SK-N-SH treated with all-trans-retinoic acid at 6 μM for 48 hours (cell line): ENCODE results near the gene ARHGAP18.

Experiments used
- ATAC-seq: fragments of 200-7000 bp; cut with Tn5 transposase; 3 replicates; pipeline ENCODE4 v1.9.1; 2020; ENCODE audit warnings: mild to moderate bottlenecking, moderate library complexity
- ARNTL ChIP-seq: fragments of 450-650 bp; formaldehyde crosslinking; IDR thresholded peaks from 2 replicates; pipeline ENCODE4 v1.5.0; 2020; ENCODE audit warnings: low read depth, mild to moderate bottlenecking, moderate library complexity, borderline replicate concordance
- BACH2 ChIP-seq: fragments of 250-450 bp; sonication (Bioruptor Pico); IDR thresholded peaks from 2 replicates; pipeline ENCODE4 v1.9.0; 2021; ENCODE audit warnings: mild to moderate bottlenecking, borderline replicate concordance
- CREB5 ChIP-seq: fragments of 250-450 bp; sonication (Bioruptor Pico); IDR thresholded peaks from 2 replicates; pipeline ENCODE4 v1.5.1; 2020; ENCODE audit warnings: low read depth, mild to moderate bottlenecking, moderate library complexity
- CSDC2 ChIP-seq: fragments of 250-450 bp; sonication (Bioruptor Pico); IDR thresholded peaks from 2 replicates; pipeline ENCODE4 v1.5.0; 2020; ENCODE audit warnings: mild to moderate bottlenecking, moderate library complexity
- ESRRG ChIP-seq: fragments of 250-450 bp; sonication (Bioruptor Pico); IDR thresholded peaks from 2 replicates; pipeline ENCODE4 v1.6.1; 2021; ENCODE audit warnings: mild to moderate bottlenecking
- ISL1 ChIP-seq: fragments of 250-450 bp; sonication (Bioruptor Pico); IDR thresholded peaks from 2 replicates; pipeline ENCODE4 v2.1.2; 2022; ENCODE audit warnings: mild to moderate bottlenecking, moderate library complexity
- OSR1 ChIP-seq: fragments of 250-450 bp; sonication (Bioruptor Pico); IDR thresholded peaks from 2 replicates; pipeline ENCODE4 v1.8.0; 2022; ENCODE audit warnings: moderate library complexity, mild to moderate bottlenecking, inconsistent platforms
- POU6F1 ChIP-seq: fragments of 250-450 bp; sonication (Bioruptor Pico); IDR thresholded peaks from 2 replicates; pipeline ENCODE4 v1.8.0; 2021; ENCODE audit warnings: low read depth, mild to moderate bottlenecking, moderate library complexity, borderline replicate concordance
- PPARA ChIP-seq: fragments of 250-450 bp; sonication (Bioruptor Pico); IDR thresholded peaks from 2 replicates; pipeline ENCODE4 v1.5.0; 2020; ENCODE audit warnings: mild to moderate bottlenecking, borderline replicate concordance
- SNAI2 ChIP-seq: fragments of 250-450 bp; sonication (Bioruptor Pico); IDR thresholded peaks from 2 replicates; pipeline ENCODE4 v1.5.0; 2020; ENCODE audit warnings: mild to moderate bottlenecking, moderate library complexity
- TCF4 ChIP-seq: fragments of 250-450 bp; sonication (Bioruptor Pico); IDR thresholded peaks from 2 replicates; pipeline ENCODE4 v1.8.0; 2021; ENCODE audit warnings: mild to moderate bottlenecking, moderate library complexity, borderline replicate concordance
- TOX ChIP-seq: fragments of 250-450 bp; sonication (Bioruptor Pico); IDR thresholded peaks from 2 replicates; pipeline ENCODE4 v1.8.0; 2021; ENCODE audit warnings: mild to moderate bottlenecking, moderate library complexity, borderline replicate concordance
- ZFP3 ChIP-seq: fragments of 250-450 bp; sonication (Bioruptor Pico); IDR thresholded peaks from 2 replicates; pipeline ENCODE4 v1.5.0; 2020; ENCODE audit warnings: mild to moderate bottlenecking, moderate library complexity
- ZNF565 ChIP-seq: fragments of 450-650 bp; formaldehyde crosslinking; conservative IDR thresholded peaks from 2 replicates; pipeline ENCODE4 v1.5.0; 2020; ENCODE audit warnings: low read depth, mild to moderate bottlenecking, moderate library complexity
- ZNF70 ChIP-seq: fragments of 450-650 bp; formaldehyde crosslinking; IDR thresholded peaks from 2 replicates; pipeline ENCODE4 v1.5.0; 2020; ENCODE audit warnings: mild to moderate bottlenecking, moderate library complexity
- ZNF8 ChIP-seq: fragments of 450-650 bp; formaldehyde crosslinking; IDR thresholded peaks from 2 replicates; pipeline ENCODE4 v1.5.0; 2020; ENCODE audit warnings: mild to moderate bottlenecking, moderate library complexity
- TF ChIP-seq, protein P1 (sequence below): fragments of 250-450 bp; sonication (Bioruptor Pico); IDR thresholded peaks from 2 replicates; pipeline ENCODE4 v1.5.1; 2021; ENCODE audit warnings: mild to moderate bottlenecking, moderate library complexity
- TF ChIP-seq, protein P2 (sequence below): fragments of 250-450 bp; sonication (Bioruptor Pico); IDR thresholded peaks from 2 replicates; pipeline ENCODE4 v1.8.0; 2020; ENCODE audit warnings: mild to moderate bottlenecking, moderate library complexity, borderline replicate concordance

Gene ARHGAP18

DNA sequence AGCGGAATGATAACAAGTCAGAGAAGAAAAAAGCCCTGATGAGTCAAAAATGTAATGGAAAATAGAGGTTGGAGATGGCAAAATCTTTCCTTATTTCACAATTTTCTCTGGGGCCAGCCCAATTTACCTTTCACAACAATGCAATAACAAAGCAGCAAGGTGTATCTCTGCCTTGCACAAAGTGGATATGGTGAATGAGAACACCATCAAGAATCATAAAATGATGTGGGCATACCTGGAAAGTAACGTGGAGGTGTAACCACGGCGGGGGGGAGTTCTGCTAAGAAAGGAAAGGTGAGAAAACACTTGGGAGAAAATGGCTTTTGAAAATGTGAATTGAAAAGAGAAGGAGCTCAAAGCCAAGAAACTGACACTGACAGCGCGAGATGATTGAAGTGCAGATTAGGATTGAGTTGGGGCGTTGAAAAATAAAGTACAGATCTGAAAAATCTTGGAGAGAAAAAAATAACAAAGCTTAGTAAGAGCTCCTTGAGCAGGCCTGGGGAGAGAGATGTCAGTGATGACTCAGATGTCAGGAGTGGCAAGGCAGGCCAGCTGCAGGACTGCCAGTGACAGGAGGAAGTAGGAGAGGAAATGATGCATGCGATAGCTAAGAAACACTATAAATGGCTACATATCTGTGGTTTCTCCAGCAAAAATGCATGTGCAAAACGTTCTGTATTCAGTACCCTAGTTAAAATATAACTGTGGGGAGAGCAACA, 26.2 kb downstream of the ARHGAP18 start:
- TF ChIP-seq PPARA (no peak), ZNF565 (CRISPR knock-in tag) (no peak), ZNF8 (no peak), BACH2 (CRISPR knock-in tag) (no peak), ISL1 (CRISPR knock-in tag) (peak; percentile 46), TOX (CRISPR knock-in tag) (peak; percentile 37; the same call in 1 of the 2 replicates), TCF4 (no peak), SNAI2 (no peak), ESRRG (no peak), ZFP3 (CRISPR knock-in tag) (no peak)
- TF ChIP-seq, protein P1, sequence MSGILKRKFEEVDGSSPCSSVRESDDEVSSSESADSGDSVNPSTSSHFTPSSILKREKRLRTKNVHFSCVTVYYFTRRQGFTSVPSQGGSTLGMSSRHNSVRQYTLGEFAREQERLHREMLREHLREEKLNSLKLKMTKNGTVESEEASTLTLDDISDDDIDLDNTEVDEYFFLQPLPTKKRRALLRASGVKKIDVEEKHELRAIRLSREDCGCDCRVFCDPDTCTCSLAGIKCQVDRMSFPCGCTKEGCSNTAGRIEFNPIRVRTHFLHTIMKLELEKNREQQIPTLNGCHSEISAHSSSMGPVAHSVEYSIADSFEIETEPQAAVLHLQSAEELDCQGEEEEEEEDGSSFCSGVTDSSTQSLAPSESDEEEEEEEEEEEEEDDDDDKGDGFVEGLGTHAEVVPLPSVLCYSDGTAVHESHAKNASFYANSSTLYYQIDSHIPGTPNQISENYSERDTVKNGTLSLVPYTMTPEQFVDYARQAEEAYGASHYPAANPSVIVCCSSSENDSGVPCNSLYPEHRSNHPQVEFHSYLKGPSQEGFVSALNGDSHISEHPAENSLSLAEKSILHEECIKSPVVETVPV, result no peak
- TF ChIP-seq, protein P2, sequence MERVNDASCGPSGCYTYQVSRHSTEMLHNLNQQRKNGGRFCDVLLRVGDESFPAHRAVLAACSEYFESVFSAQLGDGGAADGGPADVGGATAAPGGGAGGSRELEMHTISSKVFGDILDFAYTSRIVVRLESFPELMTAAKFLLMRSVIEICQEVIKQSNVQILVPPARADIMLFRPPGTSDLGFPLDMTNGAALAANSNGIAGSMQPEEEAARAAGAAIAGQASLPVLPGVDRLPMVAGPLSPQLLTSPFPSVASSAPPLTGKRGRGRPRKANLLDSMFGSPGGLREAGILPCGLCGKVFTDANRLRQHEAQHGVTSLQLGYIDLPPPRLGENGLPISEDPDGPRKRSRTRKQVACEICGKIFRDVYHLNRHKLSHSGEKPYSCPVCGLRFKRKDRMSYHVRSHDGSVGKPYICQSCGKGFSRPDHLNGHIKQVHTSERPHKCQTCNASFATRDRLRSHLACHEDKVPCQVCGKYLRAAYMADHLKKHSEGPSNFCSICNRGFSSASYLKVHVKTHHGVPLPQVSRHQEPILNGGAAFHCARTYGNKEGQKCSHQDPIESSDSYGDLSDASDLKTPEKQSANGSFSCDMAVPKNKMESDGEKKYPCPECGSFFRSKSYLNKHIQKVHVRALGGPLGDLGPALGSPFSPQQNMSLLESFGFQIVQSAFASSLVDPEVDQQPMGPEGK (CRISPR knock-in tag), result 0 out of 2 replicates have a peak, but pooled peaks have one; percentile 26
- ATAC-seq, result peak; percentile 91

DNA sequence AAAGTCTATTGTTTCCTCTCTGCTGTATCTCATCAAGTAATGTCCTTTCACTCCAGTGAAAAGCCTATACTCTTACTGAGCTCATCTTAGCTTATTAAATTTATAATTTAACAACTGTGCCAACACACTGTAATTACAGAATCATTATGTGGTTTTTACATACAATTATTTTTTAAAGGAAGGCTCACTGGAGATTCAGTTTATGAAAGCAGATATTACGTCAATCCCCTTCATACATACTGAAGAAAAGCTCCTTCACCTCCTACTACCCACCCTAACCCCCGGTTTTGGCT, 28.1 kb downstream of the ARHGAP18 start:
- TF ChIP-seq POU6F1, result no peak
- ATAC-seq, result no peak

- no peak for ATAC-seq
- no peak for TF ChIP-seq POU6F1
- TF ChIP-seq, protein P2 (CRISPR knock-in tag), result no peak
- no peak for TF ChIP-seq ZNF565 (CRISPR knock-in tag)
- TF ChIP-seq CSDC2 (CRISPR knock-in tag), result no peak
- no peak for TF ChIP-seq ARNTL (CRISPR knock-in tag)
- no peak for TF ChIP-seq CREB5 (CRISPR knock-in tag)
Measured at GRCh38 chr6:129680633-129681032, 29.3 kb downstream of the ARHGAP18 start.

GRCh38 chr6:129679758-129680157, 30.2 kb downstream of the ARHGAP18 start:
- peak; percentile 30; the same call in 1 of the 3 replicates for ATAC-seq
- no peak for TF ChIP-seq ZNF70 (CRISPR knock-in tag)
- TF ChIP-seq SNAI2, result no peak
- TF ChIP-seq TOX (CRISPR knock-in tag), result no peak
- no peak for TF ChIP-seq CSDC2 (CRISPR knock-in tag)
- no peak for TF ChIP-seq BACH2 (CRISPR knock-in tag)
- no peak for TF ChIP-seq OSR1 (CRISPR knock-in tag)
